ENCODE results near the gene DRAM1.

DRAM1 gene

DNA sequence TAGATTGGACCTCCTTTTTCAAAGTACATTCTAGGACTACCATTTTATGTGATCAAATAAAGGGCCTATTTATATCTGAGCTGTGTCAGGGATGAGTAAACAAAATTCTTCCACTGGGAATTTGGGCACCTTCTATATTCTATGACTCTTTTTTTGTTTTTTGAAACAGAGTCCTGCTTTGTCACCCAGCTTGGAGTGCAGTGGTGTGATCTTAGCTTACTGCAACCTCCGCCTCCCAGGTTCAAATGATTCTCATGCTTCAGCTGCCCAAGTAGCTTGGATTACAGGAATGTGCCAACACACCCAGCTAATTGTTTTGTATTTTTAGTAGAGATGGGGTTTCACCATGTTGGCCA, 64.8 kb downstream of the DRAM1 start:
- no peak for DNase-seq

DNA sequence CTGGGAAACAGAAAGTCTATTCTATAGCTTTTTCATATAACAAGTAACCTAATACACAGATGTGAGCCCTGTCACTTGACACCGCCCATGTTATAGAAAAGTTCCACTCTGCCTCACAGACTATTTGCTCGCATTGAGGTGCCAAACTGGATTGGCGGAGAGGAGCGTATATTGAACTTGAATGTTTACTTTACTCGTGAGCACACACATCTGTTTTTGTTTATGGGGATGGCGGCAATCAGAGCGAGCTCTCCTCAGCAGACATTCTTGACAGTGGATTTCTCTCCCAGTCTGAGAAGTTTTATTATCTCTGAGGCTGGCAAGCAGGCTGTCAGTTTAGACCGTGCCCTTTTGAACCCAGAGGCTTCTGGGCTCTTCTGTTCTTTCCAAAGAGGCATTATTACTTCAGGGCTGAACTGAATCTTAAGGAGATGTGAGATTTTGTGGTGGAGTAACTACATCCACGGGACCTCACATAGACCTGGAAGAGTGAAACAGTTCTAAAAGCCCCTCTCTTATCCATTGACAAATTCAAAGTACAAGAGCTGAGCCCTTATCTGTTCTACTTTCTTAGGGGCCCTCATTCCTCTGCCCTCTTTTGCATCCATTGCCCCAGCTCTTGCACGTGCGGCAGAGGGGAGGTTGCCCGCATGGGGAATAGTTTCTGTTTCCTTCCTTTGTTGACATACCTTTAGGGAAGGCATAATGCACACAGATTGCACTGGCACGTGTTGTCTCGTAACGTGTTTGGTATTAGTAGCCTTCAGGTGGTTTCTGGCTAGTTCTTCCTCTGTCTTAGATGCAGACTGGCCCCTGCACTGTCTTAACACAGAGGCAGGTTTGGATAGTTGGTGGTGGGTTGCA, 68.2 kb downstream of the DRAM1 start:
- no peak for DNase-seq

DNA sequence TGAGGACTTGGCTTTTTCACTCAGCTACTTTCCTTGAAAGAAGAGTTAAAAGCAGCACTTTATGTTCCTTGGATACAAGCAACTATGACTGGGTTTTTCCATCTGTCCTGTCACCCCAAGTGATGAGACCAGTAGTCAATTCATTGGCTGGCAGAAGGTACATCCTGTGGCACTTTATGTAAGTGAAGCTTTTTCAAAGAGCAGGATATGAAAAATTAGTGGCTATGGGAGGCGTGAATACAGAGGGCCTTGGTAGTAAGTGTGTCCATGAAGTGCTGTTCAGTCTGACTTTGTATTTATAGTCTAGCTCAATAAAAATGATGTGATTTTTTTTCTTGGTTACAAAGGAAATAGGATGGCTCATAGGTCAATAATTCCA, 68.8 kb downstream of the DRAM1 start:
- DNase-seq, result no peak

DNA sequence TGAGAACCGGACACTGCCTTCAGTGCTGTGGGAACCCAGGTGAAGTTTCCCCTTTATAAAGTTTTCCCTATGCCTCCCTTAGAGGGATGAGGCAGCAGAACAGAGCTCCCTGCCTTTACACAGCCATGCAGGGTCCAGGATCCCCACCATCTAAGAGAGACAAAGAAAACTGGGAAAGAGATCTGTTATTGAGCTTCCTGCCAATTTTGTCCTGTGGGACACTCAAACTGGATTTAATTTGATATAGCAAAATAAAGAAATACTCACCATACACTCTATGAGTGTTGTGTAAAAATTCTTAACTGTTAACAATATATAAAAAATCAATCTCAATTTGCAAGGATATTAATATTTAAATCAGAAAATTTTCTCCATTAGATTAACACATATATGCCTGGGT, 69.9 kb downstream of the DRAM1 start:
- no peak for DNase-seq

DNA sequence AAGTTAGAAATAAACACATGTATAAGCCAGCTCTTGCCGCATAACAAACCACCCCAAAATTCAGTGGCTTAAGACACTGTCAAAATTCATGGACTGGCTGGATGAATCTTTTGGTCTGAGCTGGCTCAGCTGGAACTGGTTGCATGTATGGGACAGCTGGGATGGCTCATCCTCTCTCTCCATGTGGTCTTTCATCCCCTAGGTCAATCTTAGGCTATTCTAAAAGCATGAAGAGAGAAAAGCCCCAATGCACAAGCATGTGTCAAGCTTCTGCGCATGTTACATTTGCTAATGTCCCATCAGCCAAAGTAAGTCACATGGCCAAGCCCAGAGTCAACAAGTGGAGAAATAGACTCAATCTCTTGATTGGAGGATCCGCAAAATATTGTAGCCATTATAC, 71.0 kb downstream of the DRAM1 start:
- no peak for DNase-seq

DNA sequence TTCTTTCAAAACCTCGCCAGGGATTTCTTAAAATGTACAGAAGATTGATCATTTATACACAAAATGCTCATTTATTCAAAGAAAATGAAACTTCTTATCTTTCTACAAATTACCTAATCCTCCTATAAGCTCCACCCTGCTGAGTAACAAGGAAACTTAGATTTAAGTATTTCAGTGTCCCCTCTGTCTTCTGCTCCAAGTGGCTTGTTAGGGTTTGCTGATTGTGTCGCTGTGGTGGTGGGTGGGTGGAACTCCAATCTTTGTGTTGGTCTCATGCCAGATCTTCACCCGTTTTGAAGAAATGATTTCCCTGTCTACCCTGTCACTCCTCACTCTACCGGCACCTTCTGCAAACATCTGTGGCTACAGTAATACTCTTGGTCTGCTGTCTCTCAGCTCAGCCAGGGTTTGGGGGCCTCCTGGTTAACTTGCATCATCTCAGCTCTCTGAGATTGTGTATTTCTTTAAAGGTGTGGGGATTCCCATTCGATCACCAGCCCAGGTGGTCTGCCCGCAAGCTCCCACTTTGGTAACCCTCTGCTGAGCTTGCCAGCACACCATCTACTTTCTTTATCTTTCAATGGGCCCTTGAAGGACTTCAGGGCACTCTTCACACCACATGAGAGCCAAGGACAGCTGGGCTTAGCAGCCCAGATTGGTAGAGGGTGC, 73.8 kb downstream of the DRAM1 start:
- no peak for DNase-seq

DNA sequence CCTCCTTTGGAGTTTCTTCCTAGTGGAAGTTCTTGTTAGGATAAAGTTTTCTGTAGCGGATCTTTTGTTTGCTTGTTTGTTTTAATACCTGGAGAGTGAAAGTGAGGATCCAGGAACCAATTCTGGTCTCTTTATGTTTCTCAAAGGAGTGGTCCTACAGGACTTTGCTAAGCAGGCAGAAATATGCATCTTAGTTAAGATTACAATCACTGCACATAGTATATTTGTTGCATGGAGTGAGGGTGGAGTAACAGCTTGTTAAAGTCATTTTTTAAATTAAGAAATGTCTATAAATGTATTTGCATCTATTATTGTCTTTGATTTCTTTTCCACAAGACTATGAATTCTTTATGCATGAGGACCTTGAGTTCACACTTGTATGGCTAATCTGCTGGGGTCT, 76.7 kb downstream of the DRAM1 start:
- no peak for DNase-seq

DNA sequence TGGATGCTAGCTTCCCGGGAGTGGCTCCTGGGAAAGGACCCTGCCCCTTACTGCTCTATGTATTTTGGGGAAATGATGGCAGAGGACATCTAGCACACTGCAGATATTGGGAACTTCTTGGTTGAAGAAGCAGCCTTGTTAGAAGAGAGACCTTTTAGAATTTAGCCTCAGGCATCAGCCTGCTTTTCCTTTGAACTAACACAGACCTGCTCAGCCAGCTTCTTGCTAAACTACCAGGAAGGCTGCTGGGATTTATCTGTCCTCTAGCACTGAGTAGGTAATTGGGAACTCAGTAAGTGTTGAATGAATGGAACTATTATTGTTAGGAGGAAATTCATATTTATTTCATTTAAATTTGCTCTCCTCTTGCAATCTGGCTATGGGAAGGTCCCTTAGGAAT, 77.3 kb downstream of the DRAM1 start:
- DNase-seq, result no peak

DNA sequence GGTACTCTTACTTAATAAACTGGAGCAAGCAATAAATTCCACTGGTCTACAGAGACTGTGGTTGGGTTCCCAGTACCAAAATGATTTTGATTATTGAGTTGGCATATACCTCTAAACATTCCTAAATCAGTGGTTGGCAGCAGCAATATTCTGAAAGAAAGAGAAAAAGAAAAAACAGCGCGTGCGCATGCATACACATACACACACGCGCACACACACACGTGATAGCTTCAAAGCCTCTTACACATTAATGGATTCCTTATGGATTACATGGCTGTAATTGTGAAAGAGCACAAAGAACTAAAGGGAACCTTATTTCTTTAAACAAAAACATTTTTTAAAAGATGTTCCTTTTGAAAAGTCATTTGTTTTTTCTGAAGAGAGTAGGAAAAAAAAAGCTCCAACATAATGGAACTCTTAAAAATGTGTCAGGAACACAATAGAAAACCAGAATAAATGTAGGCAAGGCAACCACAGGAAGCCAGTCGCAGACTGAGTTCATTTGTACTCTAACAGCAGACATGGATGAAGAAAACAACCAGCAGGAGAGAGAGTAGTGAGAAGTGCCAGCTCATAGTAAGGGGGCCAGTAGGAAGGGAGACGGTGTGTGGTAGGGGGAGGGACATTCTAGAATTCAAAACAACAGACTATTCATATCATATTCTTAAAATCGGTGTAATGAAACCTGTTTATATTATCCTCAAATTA, 80.0 kb downstream of the DRAM1 start:
- no peak for DNase-seq

DNA sequence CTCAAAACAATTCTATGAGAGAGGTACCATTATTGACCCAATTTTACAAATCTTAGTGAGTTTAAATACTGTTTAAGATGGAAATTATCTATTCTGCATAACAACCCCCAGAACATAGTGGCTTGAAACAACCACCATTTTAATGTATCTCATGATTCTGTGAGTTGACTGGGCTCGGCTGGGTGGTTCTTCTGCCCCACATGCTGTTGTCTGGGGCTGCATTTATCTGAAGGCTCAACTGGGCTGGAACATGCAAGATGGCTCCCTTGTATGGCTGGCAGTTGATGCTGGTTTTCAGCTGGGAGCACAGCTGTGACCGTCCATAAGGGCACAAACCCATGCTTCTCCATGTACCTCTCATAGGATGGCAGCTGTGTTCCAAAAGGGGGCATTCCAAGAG, 82.2 kb downstream of the DRAM1 start:
- no peak for DNase-seq

DNA sequence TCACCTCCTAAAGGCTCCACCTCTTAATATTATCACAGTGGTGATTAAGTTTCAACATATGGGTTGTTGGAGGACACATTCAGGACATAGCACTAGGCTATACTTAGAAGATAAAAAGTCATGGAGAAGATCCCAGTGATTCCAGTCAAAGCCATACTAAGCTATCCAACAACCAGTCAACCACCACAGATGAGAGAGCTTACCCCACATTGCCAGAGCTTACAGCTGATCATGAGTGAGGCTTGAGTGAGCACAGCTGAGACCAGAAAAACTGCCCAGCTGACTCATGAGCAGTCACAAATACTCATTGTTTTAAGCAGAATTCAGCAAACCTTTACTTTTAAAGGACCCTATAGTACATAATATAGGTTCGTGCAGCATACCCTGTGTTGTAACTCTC, 85.1 kb downstream of the DRAM1 start:
- no peak for DNase-seq

DNA sequence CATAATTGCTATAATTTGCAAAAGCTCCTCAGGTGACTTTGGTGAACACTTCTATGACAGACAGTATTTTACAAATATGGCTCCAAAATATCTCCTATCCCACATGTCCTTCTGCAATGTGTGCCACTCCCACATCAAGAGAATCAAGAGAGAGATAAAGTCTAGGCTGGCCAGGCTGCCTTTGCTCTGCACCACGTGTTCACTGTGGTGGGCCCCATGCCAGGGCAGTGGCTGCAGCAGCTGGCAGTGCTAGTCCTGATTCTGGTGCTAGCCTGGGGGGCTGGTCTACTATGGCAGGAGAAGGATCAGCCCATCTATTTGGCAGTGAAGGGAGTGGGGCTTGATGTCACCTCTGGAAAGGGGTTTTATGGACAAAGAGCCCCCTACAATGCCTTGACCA, 86.3 kb downstream of the DRAM1 start:
- DNase-seq, result no peak

DNA sequence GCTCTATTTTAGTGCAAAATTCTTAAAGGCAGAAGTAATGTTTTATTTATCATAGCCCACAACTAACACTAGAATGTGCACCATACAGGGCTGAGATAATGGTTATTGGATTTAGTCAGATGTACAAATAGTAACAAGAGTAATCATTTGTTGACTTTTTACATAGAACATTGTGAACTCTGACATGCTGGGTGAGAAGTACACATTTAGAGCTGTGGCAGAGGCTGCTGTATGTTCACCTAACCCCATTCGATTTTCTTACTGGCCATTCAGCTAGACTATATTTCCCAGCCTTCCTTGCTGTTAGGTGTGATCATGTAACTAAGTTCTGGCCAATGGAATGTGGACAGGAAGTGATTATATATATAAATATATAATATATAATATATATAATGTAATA, 89.1 kb downstream of the DRAM1 start:
- DNase-seq, result no peak

DNA sequence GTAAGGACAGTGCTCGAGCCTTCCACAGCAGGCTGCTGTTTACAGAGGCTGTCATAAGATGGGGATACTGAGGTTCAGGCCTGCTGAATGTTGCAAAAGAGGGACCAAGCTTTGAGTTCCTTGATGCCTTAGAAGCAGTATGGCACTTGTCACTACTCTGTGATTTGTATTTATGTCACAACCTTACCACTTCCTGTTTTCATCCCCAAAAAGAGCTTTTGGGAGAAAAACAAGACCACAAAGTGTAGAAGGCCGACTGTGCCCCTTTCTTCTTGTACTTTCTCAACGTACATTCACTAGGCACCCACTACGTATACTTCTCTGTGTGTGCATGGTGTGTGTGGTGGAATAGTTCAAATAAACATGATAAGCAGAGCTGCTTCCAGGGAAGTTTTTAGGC, 90.1 kb downstream of the DRAM1 start:
- DNase-seq, result no peak

DNA sequence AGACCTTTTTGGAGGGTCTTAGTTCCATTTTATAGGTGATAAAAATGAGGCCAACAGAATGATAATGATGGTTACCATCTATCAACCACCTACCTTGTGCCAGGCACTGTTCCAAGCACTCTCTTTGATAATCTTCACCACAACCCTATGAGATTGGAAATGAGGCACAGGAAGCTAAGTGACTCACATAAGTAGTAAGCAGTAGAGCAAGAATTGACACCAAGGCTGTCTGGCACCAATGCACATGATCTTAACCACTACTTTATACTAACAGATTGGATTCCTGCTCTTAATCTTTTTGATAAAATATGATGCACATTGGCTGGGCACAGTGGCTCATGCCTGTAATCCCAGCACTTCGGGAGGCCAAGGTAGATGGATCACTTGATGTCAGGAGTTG, 91.4 kb downstream of the DRAM1 start:
- DNase-seq, result no peak

All from stimulated activated CD4-positive, alpha-beta T cell treated with anti-CD3 and anti-CD28 coated beads, Interleukin-4, amount 100 ng/mL, for 24 hours (primary cell).